Embryonic facial prominence (tissue), 1 donor: ENCODE results near the gene LGI2.
"Not testable (repeated sequence)": the region's sequence is repeated elsewhere in the genome, so short reads cannot be mapped to it uniquely, and the experiment has no call there.

Experiments
- DNase-seq: peaks from one replicate; pipeline ENCODE4 v3.0.0-alpha.2; 2016; ENCODE audit errors: extremely low spot score

The LGI2 gene

DNA sequence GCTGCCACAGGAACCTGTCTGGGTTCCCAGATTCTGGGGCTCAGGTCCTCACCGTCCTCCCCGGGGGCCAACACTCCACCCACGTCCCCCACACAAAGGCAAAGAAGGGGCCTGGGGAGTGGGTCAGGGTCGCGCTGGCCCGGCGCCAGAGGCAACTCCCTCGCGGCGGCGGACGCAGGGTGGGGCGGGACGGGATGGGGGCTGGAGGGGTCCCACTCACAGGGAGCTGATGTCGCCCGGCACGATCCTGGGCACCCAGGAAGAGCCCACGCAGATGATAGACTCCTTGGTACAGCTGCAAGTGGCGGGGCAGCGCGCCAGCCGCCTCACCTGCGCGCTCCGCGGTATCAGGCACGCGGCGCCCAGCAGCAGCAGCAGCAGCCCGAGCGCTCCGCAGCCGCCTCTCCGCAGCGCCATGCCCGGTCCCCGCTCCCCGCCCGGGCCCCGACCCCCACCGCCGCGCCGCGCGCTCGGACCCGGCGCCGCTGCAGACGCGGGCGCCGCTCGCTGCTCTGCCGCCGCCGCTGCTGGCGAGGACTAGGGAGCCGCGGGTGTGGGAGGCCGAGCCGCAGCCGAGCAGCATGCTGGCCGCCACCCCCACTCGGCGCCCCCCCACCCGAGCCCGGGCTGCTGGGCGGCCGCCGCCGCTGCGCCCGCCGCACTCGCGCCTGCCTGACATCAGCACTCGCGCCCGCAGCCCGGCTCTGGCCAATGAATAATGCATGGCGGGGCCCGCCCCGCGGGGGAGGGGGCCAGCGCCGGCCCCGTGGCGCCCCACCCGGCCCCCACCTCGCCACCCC lies at the start of gene LGI2:
LGI2 (minus strand) TSS at position 670 of the 800 bp plus-strand sequence; CDS start at position 417, 253 bp downstream.
- no peak for DNase-seq

GRCh38 chr4:25078523-25078922 lies 47.8 kb upstream of the LGI2 start:
- DNase-seq, result no peak

DNA sequence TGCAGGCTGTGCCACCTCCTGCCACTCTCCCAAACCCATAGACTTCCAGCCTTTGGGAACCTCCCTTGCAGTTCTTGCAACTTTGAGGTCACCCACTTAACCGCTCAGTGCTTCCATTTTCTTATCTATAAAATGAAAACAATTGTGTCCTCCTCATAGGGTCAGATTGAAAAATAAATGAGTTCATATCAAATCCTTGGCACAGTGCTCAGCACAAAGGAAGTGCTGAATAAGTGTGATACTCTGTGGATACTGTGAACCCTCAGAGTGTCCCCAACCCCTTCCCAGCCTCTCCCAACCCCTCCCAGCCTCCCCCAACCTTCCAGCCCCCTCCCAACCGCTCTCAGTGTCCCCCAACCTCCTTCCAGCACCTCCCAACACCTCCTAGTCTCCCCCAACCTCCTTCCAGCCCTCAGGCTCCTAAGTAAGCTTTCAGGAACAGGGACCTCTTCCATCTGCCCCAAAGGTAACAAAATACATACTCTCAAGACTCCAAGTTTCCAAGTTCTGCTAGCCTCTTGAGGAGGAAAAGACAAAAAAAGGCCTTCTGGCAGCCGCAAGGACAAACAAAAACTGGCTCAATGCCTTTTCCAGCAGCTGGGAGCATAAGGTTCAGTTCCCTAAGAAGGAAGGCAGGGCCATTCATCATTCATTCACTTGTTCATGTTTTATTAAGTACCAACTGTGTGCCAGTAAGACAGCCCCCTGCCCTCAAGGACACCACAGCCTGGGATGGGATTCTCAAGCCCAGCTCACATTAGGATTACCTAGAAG lies 46.1 kb upstream of the LGI2 start:
- no peak for DNase-seq

- DNase-seq, result no peak
Measured at GRCh38 chr4:25075851-25076250, 45.1 kb upstream of the LGI2 start.

DNA sequence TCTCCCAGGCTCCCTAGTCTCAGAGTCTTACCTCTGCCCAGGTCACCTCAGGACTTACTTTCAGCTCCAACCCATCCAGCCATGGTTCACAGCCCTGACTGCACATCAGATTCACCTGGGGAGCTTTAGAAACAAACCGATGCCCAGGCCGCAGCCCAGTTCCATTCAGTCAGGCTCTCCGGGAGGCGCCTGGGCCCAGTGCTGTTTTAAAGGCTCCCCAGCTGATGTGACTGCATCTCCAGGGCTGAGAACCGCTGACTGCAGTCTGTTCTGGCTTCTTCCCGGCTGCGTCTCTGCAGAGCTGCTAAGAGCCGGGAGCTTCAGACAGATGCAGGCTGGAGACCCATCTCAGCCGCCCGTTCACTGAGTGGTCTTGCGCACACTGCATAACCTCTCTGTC lies 44.4 kb upstream of the LGI2 start:
- DNase-seq, result no peak

DNA sequence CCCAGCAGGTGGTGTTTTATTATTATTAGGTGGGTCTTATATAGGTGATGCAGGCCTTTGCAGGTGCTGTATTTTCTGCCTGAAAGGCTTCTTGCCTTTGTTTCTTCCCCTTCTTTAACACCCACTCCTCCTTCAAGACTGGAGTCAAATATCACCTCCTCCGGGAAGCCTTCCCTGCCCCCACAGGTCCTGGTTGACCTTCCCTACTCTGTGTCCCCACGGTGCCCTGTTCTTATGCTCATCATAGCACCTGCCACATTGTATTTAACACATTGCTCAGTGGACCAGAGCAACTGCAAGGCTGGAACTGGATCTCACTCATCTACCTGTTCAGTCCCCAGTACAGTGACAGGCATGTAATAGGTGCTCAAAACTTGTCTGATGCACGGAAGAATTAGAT lies 39.8 kb upstream of the LGI2 start:
- no peak for DNase-seq

DNA sequence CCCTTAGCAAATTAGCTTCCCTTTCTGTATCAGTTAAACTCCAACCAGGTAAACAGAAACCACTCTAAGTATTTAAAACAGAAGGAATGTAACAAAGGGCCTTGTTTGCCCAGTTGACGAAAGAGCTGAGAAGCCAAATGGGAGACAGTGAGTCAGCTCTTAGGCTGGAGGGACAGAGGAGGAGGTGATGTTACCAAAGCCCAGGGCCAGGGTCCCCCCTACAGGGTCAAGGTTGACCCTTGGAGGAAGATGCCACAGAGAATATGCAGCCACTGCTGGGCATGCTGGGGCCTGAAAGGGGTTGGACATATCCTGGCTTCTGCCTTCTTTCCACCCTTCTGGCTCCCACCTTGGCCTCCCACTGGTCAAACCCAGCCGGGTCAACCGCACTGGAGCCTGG lies 38.3 kb upstream of the LGI2 start:
- DNase-seq, result no peak

DNA sequence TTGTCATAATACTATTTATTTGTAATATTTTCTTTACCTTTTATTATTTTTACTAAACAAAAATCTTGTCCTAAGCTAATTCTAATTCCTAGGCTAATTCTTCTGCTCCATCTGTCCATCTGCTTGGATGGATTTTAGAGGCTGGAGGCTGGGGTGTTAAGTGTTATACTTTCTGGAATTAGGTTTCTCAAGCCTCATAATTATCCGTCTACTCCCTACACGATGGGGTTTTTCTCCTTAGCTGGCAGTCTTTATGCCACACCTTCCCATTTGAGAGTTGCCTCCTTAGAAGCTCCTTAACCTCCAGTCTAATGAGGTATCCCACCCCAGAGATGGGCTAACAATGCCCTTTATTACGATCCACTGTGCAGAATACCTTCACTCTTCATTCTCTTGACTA lies 37.6 kb upstream of the LGI2 start:
- DNase-seq, result no peak

DNA sequence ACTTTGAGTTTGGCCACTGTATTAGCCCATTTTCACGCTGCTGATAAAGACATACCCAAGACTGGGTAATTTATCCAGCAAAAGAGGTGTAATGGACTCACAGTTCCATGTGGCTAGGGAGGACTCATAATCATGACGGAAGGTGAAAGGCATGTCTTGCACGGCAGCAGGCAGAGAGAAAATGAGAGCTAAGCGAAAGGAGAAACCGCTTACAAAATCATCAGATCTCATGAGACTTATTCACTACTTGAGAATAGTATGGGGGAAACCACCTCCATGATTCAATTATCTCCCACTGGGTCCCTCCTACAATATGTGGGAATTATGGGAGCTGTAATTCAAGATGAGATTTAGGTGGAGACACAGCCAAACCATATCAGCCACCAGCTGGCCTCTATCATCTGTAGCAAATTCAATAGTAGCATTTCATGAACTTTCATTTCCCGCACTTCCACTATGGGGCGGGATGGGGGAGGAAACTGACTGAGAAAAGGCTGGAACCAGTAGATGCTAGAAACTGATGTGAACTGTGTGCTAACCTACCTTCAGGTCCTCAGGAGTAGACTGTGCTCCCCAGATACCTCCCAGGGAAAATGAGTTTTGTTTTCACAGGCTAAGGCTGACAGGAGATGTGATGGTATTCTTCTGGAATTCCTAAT lies 35.3 kb upstream of the LGI2 start:
- no peak for DNase-seq

- no peak for DNase-seq
Measured at GRCh38 chr4:25065431-25065858, 34.7 kb upstream of the LGI2 start.

DNA sequence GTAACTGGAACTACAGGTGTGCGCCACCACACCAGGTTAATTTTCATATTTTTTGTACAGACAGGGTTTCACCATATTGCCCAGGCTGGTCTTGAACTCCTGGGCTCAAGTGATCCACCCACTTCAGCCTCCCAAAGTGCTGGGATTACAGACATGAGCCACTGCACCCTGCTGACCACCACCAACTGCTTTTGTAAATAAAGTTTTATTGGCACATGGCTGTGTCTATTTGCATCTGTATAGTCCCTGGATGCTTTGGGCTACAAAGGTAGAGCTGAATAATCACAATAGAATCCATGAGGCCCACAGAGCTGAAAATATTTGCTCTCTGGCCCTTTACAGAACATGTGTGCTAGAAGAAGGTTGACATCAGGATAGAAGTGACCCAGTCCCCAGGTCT lies 33.7 kb upstream of the LGI2 start:
- DNase-seq, result not testable (repeated sequence)

- DNase-seq, result no peak
Measured at GRCh38 chr4:25063116-25063515, 32.4 kb upstream of the LGI2 start.

DNA sequence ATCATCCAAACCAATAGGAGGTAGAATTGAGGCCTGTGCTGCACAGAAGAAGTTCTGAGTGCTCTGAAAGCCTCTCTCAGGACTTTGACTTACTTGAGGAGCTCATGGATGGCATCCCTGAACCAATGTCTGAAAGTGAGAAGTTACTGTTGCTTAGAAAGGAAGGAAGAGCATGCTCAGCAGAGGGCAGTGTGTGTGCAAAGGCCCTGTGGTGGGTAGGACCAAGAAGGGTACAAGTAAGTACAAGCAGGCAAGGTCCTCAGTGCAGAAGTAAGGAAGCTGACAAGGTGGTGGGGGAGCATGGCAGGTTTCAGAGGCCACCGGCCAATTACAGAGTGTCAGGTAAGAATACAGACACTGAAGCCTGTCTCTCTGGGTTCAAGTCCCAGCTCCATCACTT lies 31.4 kb upstream of the LGI2 start:
- DNase-seq, result no peak

DNA sequence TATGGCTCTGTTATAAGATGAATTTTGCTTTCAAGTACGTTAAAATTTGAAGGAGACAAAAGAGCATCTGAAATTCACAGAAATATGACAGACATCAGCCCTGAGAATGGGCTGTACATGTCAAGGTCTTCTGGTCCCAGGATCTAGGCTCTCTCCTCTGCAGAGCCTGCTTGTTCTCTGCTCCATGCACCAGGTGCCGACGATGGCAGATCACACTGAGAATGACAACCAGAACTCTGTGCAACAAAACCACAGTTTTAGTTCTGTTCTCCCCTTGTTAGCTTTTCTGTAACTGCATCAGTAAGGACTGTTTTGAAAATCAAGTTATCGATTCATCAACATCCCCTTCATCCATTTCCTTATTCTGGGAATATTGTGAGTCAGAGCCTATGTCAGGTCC lies 30.9 kb upstream of the LGI2 start:
- DNase-seq, result no peak

DNA sequence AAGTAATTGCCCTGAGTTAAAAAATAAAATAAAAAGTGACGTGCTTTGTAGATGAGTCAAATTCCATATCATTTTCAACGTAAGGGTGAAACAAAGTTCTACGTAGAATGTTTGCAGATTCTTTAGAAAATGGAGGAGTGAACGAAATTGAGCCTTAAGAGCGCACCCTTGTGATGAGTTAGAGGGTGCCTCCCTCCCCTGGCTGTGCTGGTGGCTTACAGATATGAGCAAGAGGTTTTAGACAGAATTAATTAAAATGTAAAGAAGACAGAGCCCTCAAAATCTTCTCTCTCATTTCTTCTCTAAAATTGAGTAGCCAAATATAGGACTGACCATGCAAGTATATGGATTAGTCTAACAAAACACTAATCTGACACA lies 30.2 kb upstream of the LGI2 start:
- no peak for DNase-seq

GRCh38 chr4:25060241-25060962 lies 29.7 kb upstream of the LGI2 start:
- no peak for DNase-seq

- DNase-seq, result no peak
Measured at GRCh38 chr4:25059791-25060190, 29.0 kb upstream of the LGI2 start.

GRCh38 chr4:25058796-25059195 lies 28.1 kb upstream of the LGI2 start:
- no peak for DNase-seq

DNA sequence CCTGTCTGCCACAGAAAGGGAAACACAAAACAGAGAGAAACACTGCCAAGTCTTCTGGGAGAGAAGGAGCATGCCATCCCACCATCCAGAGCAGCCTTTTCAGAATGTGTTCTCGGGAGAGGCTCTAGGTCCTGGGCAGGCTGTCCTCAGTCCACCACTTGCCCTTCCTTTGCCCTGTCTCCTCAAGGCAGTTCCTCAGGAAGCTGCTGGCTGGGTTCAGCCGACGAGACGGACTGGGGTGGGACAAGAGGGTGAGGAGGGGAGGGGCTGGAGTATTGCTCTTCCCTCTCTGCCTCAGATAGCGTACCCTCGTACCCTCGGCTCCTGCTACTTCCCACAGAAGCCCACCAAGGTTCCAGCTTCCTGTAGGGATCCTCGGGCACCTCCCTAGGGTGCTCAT lies 26.6 kb upstream of the LGI2 start:
- DNase-seq, result no peak

DNA sequence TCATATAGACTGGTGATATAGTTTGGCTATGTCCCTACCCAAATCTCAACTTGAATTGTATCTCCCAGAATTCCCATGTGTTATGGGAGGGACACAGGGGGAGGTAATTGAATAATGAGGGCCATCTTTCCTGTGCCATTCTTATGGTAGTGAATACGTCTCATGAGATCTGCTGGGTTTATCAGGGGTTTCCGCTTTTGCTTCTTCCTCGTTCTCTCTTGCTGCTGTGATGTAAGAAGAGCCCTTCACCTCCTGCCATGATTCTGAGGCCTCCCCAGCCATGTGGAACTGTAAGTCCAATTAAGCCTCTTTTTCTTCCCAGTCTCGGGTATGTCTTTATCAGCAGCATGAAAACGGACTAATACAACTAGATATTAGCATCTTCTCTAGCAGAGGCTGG lies 21.3 kb upstream of the LGI2 start:
- not testable (repeated sequence) for DNase-seq

DNA sequence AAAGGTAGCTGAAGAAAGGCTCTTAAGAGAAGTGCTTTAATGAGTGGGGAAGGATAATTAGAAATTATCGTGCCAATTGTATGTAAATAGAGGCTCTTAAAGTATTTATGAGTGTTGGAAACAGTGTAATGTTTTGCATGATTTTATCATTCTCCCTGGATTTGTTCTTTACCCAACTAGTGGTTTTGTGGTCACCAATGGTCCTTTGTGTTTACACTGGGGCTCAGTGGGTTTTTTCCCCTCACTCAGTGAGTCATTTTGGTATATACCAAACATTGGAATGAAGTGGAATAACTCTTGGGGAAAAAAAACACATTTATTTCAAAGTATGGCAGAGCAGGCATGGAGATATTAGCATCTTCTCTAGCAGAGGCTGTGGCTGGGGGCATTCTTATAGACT lies 20.8 kb upstream of the LGI2 start:
- DNase-seq, result no peak
